GM19328 (cell line): ENCODE results near the gene CPVL.

Experiments used
- ATAC-seq: cut with Tn5 transposase; IDR thresholded peaks from one replicate; pipeline ENCODE4 v1.9.1; 2021; ENCODE audit warnings: mild to moderate bottlenecking, moderate library complexity; ENCODE audit not compliant: unreplicated experiment

Gene CPVL

GRCh38 chr7:28980451-28981160, 165.7 kb downstream of the CPVL start:
- ATAC-seq = no peak

GRCh38 chr7:28979776-28980175, 166.6 kb downstream of the CPVL start:
- no peak for ATAC-seq

- no peak for ATAC-seq
These were observed 168.5 kb downstream of the CPVL start for GRCh38 chr7:28977881-28978280.

- ATAC-seq = no peak
These were observed 170.3 kb downstream of the CPVL start for GRCh38 chr7:28976022-28976421.

- ATAC-seq = no peak
These were observed 172.7 kb downstream of the CPVL start for GRCh38 chr7:28973591-28973990.

GRCh38 chr7:28964056-28964455, 182.3 kb downstream of the CPVL start:
- ATAC-seq = no peak

- no peak for ATAC-seq
These were observed 184.4 kb downstream of the CPVL start for GRCh38 chr7:28961972-28962371.

- ATAC-seq = no peak
These were observed 186.1 kb downstream of the CPVL start for GRCh38 chr7:28960071-28960840.

- no peak for ATAC-seq
These were observed 187.4 kb downstream of the CPVL start for GRCh38 chr7:28958980-28959347.

- ATAC-seq = no peak
These were observed 187.9 kb downstream of the CPVL start, which contains the start of gene TRIL for GRCh38 chr7:28958235-28958979. Gene TRIL, minus strand, starts transcription at chr7:28958330. Its CDS starts 284 bp downstream, at chr7:28958046.

- ATAC-seq = no peak
These were observed 188.5 kb downstream of the CPVL start for GRCh38 chr7:28957751-28958234.

GRCh38 chr7:28957064-28957750, 189.1 kb downstream of the CPVL start:
- no peak for ATAC-seq

GRCh38 chr7:28956608-28957063, 189.7 kb downstream of the CPVL start:
- ATAC-seq = no peak

GRCh38 chr7:28955718-28956607, 190.4 kb downstream of the CPVL start:
- no peak for ATAC-seq

GRCh38 chr7:28955356-28955717, 191.0 kb downstream of the CPVL start:
- ATAC-seq = no peak

GRCh38 chr7:28954946-28955345, 191.4 kb downstream of the CPVL start:
- no peak for ATAC-seq

GRCh38 chr7:28954471-28954870, 191.9 kb downstream of the CPVL start:
- ATAC-seq = no peak

- ATAC-seq = no peak
These were observed 192.7 kb downstream of the CPVL start for GRCh38 chr7:28953633-28954032.
